SK-N-MC (cell line): ENCODE measurements around the gene C12orf60.

Experiments
- DNase-seq: peaks from one replicate; pipeline ENCODE4 v3.0.0-alpha.2; 2011; ENCODE audit warnings: low read depth, low spot score
- H3K27ac ChIP-seq: fragments of 200-600 bp; sonication (generic); 2 replicates; pipeline ENCODE4 v1.5.1; 2016; ENCODE audit warnings: mixed run types
- H3K36me3 ChIP-seq: fragments of 200-600 bp; sonication (generic); 2 replicates; pipeline ENCODE4 v1.6.1; 2017; ENCODE audit warnings: antibody characterized with exemption, low read length, mixed read lengths; ENCODE audit not compliant: insufficient read depth
- H3K4me3 ChIP-seq: fragments of 200-600 bp; sonication (generic); 2 replicates; pipeline ENCODE4 v1.5.1; 2016
- H3K9ac ChIP-seq: fragments of 200-600 bp; sonication (generic); 2 replicates; pipeline ENCODE4 v1.8.0; 2017; ENCODE audit warnings: mixed run types, mixed read lengths; ENCODE audit not compliant: insufficient read length
- H3K9me3 ChIP-seq: fragments of 200-600 bp; sonication (generic); 2 replicates; pipeline ENCODE4 v1.6.1; 2017; ENCODE audit warnings: low read depth, mild to moderate bottlenecking, antibody characterized with exemption, low read length, moderate library complexity, mixed read lengths
- EZH2 ChIP-seq: fragments of 200-600 bp; sonication (generic); IDR thresholded peaks from one replicate; pipeline ENCODE4 v1.6.1; 2017; ENCODE audit warnings: antibody characterized with exemption
- FOXP2 ChIP-seq: optimal IDR thresholded peaks from 2 replicates; pipeline ENCODE3; 2011; ENCODE audit warnings: mild to moderate bottlenecking, moderate library complexity; ENCODE audit not compliant: insufficient read depth; ENCODE audit errors: extremely low read length, control extremely low read depth
- POLR2AphosphoS5 ChIP-seq: IDR thresholded peaks from 2 replicates; pipeline ENCODE4 v1.6.1; 2012; ENCODE audit warnings: mild to moderate bottlenecking, low read depth, low read length, borderline replicate concordance

The C12orf60 gene

GRCh38 chr12:14850929-14851663, 47.6 kb downstream of the C12orf60 start:
- no peak for DNase-seq
- H3K36me3 ChIP-seq = no peaks in the 10 kb centered on the region
- H3K9ac ChIP-seq = no peak overlapping the region
- TF ChIP-seq EZH2 (no peak), POLR2AphosphoS5 (no peak), FOXP2 (no peak)
- no peak overlapping the region for H3K4me3 ChIP-seq
- no peaks in the 10 kb centered on the region for H3K9me3 ChIP-seq
- H3K27ac ChIP-seq = no peak overlapping the region

GRCh38 chr12:14852880-14853279, 49.4 kb downstream of the C12orf60 start:
- Histone ChIP-seq H3K9ac (no peak overlapping the region), H3K4me3 (no peak overlapping the region), H3K36me3 (no peaks in the 10 kb centered on the region), H3K9me3 (no peaks in the 10 kb centered on the region), H3K27ac (no peak overlapping the region)
- TF ChIP-seq FOXP2 = no peak
- TF ChIP-seq POLR2AphosphoS5 = no peak
- TF ChIP-seq EZH2 = no peak
- DNase-seq = no peak

- TF ChIP-seq FOXP2 = no peak
- TF ChIP-seq EZH2 = no peak
- no peak for TF ChIP-seq POLR2AphosphoS5
- H3K9ac ChIP-seq = peak overlapping the region; percentile 50
- no peaks in the 10 kb centered on the region for H3K36me3 ChIP-seq
- DNase-seq = no peak
- no peaks in the 10 kb centered on the region for H3K9me3 ChIP-seq
- H3K27ac ChIP-seq = no peak overlapping the region
- no peak overlapping the region for H3K4me3 ChIP-seq
Measured at GRCh38 chr12:14853961-14854360, 50.5 kb downstream of the C12orf60 start.

GRCh38 chr12:14854586-14855183, 51.2 kb downstream of the C12orf60 start:
- Histone ChIP-seq H3K9me3 (no peaks in the 10 kb centered on the region), H3K27ac (peak overlapping the region; percentile 55; the same call in 1 of the 2 replicates), H3K4me3 (0 out of 2 replicates have a peak overlapping the region, but pooled peaks have one; percentile 1), H3K36me3 (no peaks in the 10 kb centered on the region), H3K9ac (peak overlapping the region; percentile 50)
- no peak for DNase-seq
- TF ChIP-seq POLR2AphosphoS5 (no peak), EZH2 (no peak), FOXP2 (no peak)

- DNase-seq = no peak
- no peak overlapping the region for H3K27ac ChIP-seq
- H3K36me3 ChIP-seq = no peaks in the 10 kb centered on the region
- H3K4me3 ChIP-seq = no peak overlapping the region
- H3K9me3 ChIP-seq = no peaks in the 10 kb centered on the region
- no peak for TF ChIP-seq EZH2
- no peak for TF ChIP-seq FOXP2
- TF ChIP-seq POLR2AphosphoS5 = no peak
- H3K9ac ChIP-seq = no peak overlapping the region
Measured at GRCh38 chr12:14858513-14858912, 55.0 kb downstream of the C12orf60 start.

GRCh38 chr12:14860490-14860889, 57.0 kb downstream of the C12orf60 start:
- Histone ChIP-seq H3K9ac (no peak overlapping the region), H3K4me3 (no peak overlapping the region), H3K9me3 (no peaks in the 10 kb centered on the region), H3K36me3 (no peaks in the 10 kb centered on the region), H3K27ac (no peak overlapping the region)
- DNase-seq = no peak
- no peak for TF ChIP-seq POLR2AphosphoS5
- no peak for TF ChIP-seq FOXP2
- no peak for TF ChIP-seq EZH2

GRCh38 chr12:14868916-14869506, 65.5 kb downstream of the C12orf60 start:
- Histone ChIP-seq H3K9ac (no peak overlapping the region), H3K36me3 (no peaks in the 10 kb centered on the region), H3K9me3 (no peaks in the 10 kb centered on the region), H3K4me3 (no peak overlapping the region), H3K27ac (no peak overlapping the region)
- no peak for TF ChIP-seq EZH2
- no peak for DNase-seq

GRCh38 chr12:14871247-14871646, 67.8 kb downstream of the C12orf60 start:
- Histone ChIP-seq H3K9ac (no peak overlapping the region), H3K27ac (no peak overlapping the region), H3K36me3 (no peaks in the 10 kb centered on the region), H3K4me3 (no peak overlapping the region), H3K9me3 (no peaks in the 10 kb centered on the region)
- DNase-seq = no peak
- TF ChIP-seq FOXP2 = no peak
- TF ChIP-seq EZH2 = no peak
- no peak for TF ChIP-seq POLR2AphosphoS5

- no peak overlapping the region for H3K27ac ChIP-seq
- no peak for DNase-seq
- no peaks in the 10 kb centered on the region for H3K36me3 ChIP-seq
- no peak for TF ChIP-seq FOXP2
- TF ChIP-seq EZH2 = no peak
- no peak for TF ChIP-seq POLR2AphosphoS5
- H3K9me3 ChIP-seq = no peaks in the 10 kb centered on the region
- H3K9ac ChIP-seq = no peak overlapping the region
- no peak overlapping the region for H3K4me3 ChIP-seq
Measured at GRCh38 chr12:14871886-14872285, 68.4 kb downstream of the C12orf60 start.
